Left ventricle myocardium superior (tissue), 1 donor: ENCODE data around the gene EVPL. TPM values are rescaled to one million over a fixed set of nuclear protein-coding genes. Genes with fewer than 3 reads are reported as not detected.
A peak's percentile ranks its signal among the peaks of the same experiment; 100 is the strongest.

Experiments used
- ATAC-seq: fragments of 200-7000 bp; cut with Tn5 transposase; one replicate; pipeline ENCODE4 v1.9.1; 2020; ENCODE audit warnings: mild to moderate bottlenecking, moderate library complexity
- DNase-seq: peaks from one replicate; pipeline ENCODE4 v3.0.0-alpha.2; 2020
- intact Hi-C: fragments of 100-400 bp; cut with micrococcal nuclease; formaldehyde crosslinking; loops from one replicate; pipeline ENCODE4 v1.11.0; 2022
- total RNA-seq: library from RNA; stranded (reverse); fragmentation: NEBNext Ultra II Directional; extraction: Animal tissue kit (Norgen Biotek cat#: 25700); gene quantifications from one replicate; pipeline ENCODE4 v1.2.1, GENCODE V29; 2021
- donor health status: DM: no; HTN: yes; CAD: no; lungs with severe emphysema.

EVPL gene
- total RNA-seq, 1 donor from 2014 or later = 0.07 TPM

DNA sequence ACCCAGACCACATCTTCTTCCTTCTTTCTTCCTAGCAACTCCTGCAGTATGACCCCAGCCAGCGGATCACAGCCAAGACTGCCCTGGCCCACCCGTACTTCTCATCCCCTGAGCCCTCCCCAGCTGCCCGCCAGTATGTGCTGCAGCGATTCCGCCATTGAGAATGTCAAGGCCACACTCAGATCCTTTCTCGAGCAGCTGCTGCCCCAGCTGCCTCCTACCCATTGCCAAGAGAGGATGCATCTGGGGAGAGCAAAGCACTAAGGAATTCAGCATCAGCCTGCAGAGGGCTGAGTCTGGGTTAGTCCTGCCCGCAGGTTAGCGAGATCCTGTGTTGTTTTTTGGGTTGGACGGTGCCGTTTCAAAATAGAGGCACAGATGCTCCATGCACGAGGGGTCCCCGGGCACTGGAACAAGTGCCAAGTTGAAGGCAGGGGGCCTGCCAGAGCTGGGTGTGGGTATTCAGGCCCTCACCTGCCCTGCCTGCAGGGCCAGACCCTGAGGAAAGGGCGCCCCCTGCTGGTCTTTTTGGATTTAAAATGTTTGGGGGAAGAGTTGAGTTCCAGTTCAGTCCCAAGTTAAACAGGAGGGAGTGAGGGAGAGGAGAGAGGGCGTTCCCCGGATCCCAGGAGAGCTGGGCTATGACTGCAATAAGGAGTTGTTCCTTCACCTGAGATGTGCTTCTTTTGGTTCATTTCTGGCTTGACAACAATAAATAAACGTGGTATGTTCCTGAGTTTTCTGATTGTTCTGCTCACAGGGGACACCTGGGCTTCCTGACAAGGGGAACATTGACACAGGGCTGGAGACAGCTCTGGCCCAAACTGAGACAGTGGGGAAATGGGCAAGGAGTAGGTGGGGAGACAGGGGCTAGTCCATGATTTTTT, 21.6 kb downstream of the EVPL start:
- intact Hi-C loops = loop anchor here (10.0 kb wide), 1 partner anchor 101 kb away; the partner anchor contains the start of gene MRPL38
- ATAC-seq = peak; percentile 78
- DNase-seq = peak; percentile 64

DNA sequence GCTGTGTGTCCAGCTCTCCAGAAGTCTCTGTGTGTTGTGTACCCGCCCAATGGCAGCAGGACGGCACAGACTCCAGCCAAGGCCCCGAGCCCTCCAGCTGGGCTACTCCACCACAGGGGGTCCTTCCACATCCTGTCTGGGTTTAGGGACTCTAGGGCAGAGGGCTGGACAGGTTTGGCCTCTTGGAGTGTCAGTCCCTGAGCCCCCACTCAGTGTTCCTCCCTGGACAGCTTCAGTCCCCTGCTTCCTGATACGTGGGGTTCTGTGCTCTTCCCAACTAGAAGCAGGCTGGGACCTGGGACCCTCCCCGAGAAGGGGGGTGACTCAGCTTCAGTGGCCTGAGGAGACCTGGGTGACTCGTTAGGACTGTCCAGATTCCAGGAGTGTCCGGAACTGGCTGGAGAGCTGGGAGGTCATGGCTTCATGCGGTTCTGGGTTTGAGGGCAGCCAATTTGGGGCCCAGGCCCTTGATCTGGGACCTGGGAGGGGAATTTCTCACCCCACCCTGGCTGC, 22.3 kb downstream of the EVPL start:
- intact Hi-C loops = loop anchor here (10.0 kb wide), 1 partner anchor 100 kb away; the partner anchor contains the start of gene MRPL38
- ATAC-seq = peak; percentile 15

GRCh38 chr17:76003915-76004314, 23.2 kb downstream of the EVPL start:
- intact Hi-C loops = loop anchor here (10.0 kb wide), 1 partner anchor 99 kb away; the partner anchor contains the start of gene MRPL38
- DNase-seq (no peak), ATAC-seq (peak; percentile 8)

More for the DNA sequence above, 22.3 kb downstream of the EVPL start:
- no peak for DNase-seq

DNA sequence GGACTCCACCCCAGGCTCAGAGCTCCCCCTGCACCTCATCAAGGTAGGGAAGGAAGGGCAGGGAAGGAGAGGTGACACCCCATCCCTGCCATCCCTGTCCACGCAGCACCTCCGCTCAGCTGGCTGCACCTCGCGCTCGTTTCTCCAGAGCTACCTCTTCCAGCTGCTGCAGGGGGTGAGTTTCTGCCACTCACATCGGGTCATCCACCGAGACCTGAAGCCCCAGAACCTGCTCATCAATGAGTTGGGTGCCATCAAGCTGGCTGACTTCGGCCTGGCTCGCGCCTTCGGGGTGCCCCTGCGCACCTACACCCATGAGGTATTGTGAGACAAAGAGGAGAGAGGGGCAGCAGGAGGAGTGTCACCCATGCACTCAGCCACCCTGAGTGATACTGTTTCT, 25.0 kb downstream of the EVPL start:
- intact Hi-C loops = loop anchor here (10.0 kb wide), 1 partner anchor 97 kb away; the partner anchor contains the start of gene MRPL38
- DNase-seq (no peak), ATAC-seq (no peak)

- ATAC-seq = no peak
- intact Hi-C loops = loop anchor here (10.0 kb wide), 1 partner anchor 96 kb away; the partner anchor contains the start of gene MRPL38
Measured at GRCh38 chr17:76000755-76001521, 26.2 kb downstream of the EVPL start, which contains the start of gene CDK3. Gene CDK3 (plus strand): TSS chr17:76000855. CDS start chr17:76001426, 571 bp downstream.

DNA sequence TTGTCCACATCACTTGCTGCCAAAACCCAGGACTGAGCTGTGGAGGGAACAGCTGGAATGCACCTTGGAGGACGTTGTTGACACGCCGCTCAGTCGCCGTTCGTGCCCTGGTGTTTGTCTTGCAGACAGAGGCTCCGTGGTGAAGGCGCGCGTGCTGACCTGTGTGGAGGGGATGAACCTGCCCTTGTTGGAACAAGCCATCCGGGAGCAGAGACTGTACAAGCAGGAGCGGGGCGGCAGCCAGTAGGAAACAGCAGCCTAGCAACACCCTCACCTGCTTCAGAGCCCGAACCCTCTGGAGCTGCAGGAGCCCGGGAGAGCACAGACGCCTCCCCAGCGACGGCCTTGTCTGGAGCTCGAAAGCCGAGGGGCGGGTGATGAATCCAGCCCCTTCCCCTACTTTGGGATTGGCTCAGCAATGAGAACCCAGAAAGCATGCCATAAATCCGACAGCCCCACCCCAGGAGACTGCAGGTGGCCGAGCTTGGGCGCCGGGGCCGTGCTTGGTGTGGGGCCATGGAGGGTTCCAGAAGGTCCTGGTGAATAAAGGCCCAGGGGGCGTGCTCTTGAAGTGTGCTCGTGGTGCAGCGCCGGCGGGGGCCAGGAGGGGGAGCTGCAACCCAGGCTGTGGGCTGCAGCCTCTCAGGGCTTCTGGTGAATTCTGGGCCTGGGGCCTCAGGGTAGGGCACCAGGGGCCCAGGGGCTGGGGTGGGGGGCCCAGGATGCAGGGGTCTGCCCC, 26.9 kb downstream of the EVPL start:
- intact Hi-C loops = loop anchor here (10.0 kb wide), 1 partner anchor 95 kb away; the partner anchor contains the start of gene MRPL38
- ATAC-seq (peak; percentile 18), DNase-seq (peak; percentile 55)

More at GRCh38 chr17:76000755-76001521, 26.2 kb downstream of the EVPL start, which contains the start of gene CDK3:
- DNase-seq = peak; percentile 21

- ATAC-seq (no peak), DNase-seq (no peak)
- intact Hi-C loops = no loop called here
Measured at GRCh38 chr17:75998327-75998795, 28.7 kb downstream of the EVPL start.

DNA sequence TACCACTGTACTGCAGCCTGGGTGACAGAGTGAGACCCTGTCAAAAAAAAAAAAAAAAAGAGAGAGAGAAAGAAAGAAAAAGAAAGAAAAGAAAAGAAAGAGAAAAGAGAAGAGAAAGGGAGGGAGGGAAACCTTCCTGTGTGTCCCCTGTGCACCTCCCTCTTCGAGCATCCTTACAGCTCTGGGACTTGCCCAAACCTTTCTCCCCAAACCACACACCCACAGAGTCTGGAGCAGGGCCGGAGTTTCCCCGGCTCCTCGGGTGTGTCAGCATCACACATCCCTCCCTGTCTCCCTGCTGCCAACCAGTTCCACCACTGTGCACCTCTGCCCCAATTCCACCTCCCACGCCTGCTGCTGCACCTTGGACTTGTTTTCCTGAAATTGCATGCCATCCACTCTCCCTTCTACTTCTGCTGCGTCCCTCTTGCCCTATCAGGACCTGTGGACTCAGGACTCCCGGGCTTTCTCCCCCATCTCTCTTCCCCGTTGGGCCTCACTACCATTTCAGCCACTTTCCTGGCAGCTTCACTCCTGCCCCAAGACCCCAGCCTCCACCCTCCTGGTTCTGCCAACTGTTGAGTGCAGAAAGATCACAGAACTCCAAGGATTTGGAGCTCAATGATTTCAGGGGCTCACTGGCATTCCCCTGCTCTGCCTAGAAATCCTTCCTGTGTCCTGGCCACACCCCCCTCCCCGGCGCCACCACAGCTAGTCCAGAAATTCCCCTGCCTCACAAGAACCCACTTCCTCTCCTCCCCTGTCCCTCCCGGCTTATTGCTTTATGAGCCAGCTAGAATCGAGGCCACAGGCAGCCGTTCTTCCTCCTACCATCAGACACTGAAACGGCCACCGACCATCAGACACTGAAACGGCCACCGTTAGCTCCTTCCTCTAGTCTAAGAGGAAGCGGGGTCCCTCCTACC, 30.2 kb downstream of the EVPL start:
- ATAC-seq = peak; percentile 53
- intact Hi-C loops = no loop called here
- DNase-seq = no peak

GRCh38 chr17:75995385-75995925, 31.7 kb downstream of the EVPL start:
- ATAC-seq (no peak), DNase-seq (no peak)
- intact Hi-C loops = no loop called here

DNA sequence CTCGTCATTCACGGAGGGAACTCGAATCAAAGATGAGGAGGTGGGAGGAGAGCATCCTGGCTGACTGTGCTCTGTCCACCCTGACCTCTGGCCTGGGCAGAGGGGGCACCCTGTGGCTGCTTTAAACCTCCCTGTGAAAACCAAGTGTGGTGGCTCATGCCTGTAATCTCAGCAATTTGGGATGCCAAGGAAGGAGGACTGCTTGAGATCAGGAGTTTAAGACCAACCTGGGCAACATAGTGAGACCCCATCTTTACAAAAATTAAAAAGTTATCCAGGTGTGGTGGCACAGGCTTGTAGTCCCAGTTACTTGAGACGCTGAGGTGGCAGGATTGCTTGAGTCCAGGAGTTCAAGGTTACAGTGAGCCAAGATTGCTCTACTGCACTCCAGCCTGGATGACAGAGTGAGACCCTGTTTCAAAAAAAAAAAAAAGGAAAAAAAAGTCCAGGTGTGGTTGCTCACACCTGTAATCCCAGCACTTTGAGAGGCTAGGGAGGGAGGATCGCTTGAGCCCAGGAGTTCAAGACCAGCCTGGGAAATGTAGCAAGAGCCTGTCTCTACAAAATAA, 32.2 kb downstream of the EVPL start:
- intact Hi-C loops = no loop called here
- DNase-seq (no peak), ATAC-seq (no peak)

GRCh38 chr17:75991396-75991795, 35.7 kb downstream of the EVPL start:
- intact Hi-C loops = no loop called here
- DNase-seq (no peak), ATAC-seq (no peak)

DNA sequence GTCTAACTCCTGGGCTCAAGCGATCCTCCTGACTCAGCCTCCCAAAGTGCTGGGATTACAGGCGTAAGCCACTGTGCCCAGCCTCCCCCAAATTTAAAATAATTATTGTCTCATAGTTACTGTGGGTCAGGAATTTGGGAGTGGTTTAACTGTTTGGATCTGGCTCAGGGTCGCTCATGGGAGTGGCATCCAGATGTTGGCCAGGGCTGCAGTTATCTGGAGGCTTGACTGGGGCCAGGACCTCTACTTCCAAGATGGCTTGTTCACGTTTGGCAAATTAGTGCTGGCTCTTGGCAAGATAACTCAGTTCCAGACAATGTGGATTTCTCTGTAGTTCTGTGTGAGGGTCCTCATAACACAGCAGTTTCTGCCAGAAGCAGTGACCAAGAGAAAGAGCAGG, 40.1 kb downstream of the EVPL start:
- no peak for ATAC-seq
- intact Hi-C loops = no loop called here
- no peak for DNase-seq

- intact Hi-C loops = no loop called here
- DNase-seq = no peak
Measured at GRCh38 chr17:75985986-75986385, 41.1 kb downstream of the EVPL start.

DNA sequence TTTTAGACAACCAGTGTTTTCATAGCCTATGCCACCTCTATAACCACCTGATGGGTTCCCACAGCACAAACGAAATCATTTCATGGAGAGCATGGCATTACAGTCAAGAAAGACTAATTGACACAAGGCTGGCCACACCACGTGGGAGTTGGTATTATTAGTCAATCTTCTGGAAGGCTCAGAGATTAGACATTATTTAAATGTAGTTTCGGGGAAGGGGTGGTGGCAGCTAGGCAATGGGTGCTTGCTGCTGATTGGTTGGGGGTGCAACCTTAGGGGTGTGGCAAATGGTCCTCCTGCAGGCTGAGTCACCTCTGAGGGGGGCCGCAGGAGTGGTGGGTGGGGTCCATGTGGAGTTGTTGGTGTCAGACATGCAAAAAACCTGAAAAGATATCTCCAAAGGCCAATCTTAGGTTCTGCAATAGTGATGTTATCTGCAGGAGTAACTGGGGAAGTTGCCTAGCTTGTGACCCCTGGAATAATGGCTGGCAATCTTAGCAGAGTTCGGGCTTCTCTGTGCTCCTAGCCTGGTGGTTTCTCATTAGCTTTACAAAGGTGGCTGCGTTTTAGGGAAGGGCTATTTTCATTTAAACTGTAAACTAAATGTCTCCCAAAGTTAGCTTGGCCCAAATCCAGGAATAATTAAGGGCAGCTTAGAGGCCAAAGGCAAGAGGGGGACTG, 43.5 kb downstream of the EVPL start:
- intact Hi-C loops = no loop called here
- no peak for DNase-seq
- ATAC-seq = no peak

More at GRCh38 chr17:75985986-75986385, 41.1 kb downstream of the EVPL start:
- ATAC-seq = no peak

- DNase-seq (no peak), ATAC-seq (no peak)
- intact Hi-C loops = no loop called here
Measured at GRCh38 chr17:75981019-75981615, 46.0 kb downstream of the EVPL start.
